CD4-positive, alpha-beta T cell treated with Interleukin-4 for 1 hour (primary cell): ENCODE results near the gene ATXN7L1.
"Not testable (repeated sequence)": the region's sequence is repeated elsewhere in the genome, so short reads cannot be mapped to it uniquely, and the experiment has no call there.

Source experiments
- DNase-seq, 2 donors: peaks; one replicate each; pipeline ENCODE4 v3.0.0-alpha.2; 2020 to 2022

The ATXN7L1 gene

GRCh38 chr7:105800442-105800841 is 76.0 kb downstream of the ATXN7L1 start:
- DNase-seq: no peak

DNA sequence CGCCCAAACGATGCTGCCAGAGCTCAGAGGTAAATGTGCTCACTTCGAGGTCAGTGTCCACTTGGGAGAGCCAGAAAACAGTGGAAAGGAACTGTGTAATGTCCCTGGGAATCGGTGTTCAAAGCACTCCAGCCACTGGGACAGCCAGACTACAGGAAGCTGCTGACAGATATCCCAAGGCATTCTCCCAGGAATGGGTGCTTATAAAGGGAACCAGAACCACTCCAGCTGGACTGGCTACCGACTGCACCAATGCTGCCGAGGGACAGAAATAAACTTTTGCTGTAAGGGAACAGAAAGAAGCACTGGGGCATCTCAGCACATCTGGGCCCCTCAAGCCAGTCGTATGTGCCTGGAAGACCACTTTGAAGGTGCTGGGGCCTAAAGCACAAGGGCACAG is 76.7 kb downstream of the ATXN7L1 start:
- no peak for DNase-seq

DNA sequence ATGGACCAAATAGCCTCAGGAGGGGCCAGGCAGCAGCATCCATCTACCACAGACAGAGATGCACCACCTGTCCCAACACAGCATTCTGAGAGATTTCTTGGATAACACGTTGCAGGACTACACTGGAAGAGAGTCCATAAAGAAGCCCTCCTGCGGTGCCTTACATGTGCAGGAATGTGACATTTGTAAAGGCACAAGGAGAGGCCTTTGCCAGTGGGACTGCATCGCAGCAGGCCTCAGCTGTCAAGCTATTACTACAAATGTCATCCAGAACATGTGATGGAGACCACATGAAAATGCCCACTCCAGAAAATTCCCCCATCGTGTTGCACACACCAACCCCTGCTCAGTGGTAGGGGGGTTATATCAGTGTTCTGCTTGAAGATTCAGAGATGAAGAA is 77.4 kb downstream of the ATXN7L1 start:
- no peak for DNase-seq

- no peak for DNase-seq
Measured at GRCh38 chr7:105797652-105798051, 78.7 kb downstream of the ATXN7L1 start.

- no peak for DNase-seq
Measured at GRCh38 chr7:105796365-105796764, 80.0 kb downstream of the ATXN7L1 start.

GRCh38 chr7:105794741-105795729 is 81.4 kb downstream of the ATXN7L1 start:
- no peak for DNase-seq

DNA sequence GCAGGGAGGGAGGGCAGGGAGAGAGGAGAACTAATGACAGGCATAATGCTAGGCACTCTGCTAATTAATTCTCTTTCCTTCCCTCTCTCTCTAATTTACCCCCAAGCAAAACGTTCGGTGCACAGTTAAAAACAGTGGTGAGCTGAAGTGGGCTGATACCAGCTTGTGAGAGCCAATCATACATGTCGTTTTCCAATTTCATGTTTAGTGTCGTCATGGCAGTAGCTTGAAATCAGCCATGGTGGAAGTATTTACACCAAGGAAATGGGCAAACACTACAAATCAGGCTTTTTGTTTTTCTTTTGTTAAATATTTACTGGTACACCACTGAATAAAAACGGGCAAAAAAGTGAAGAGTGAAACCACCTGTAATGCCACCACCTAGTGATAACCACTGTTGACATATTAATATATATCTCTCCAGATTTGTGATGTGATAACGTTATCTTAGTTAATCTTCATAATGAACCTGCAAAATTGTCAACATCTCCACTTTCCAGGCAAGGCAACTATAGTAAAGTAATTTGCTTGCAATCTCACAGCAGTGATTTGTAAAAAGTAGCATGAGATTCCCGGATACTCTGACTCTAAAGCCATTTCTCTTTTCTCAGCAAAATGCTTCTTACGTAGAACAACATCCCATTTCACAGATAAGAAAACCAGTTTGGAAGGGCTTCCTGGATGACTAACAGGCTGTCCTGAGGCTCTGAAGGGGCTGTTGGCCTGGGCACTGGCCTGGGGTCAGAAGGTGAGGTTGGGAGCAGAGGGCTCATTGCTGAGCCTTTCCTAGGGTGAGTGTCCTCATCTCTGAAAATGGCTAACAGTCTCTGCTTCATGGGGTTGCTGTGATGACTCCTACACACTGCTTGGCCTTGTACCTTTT is 83.7 kb downstream of the ATXN7L1 start:
- no peak for DNase-seq

DNA sequence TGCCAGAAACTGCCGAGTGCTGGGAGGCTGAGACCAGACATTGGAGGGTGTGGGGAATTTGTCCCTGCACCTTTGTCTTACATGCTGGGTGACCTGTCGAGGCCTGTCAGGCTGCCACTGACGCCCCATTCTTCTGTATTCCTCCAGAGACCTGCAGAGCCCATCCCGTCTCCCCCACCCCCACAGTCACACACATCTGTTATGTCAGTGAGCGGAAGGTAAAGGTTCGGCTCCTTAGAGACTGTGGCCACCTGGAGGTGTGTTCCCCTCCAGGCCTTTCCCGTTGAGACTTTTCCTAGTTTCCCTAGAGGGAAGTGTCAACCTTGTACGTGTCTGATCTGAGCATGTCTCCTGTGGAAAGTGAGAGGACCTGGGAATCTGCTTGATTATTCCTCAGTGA is 84.5 kb downstream of the ATXN7L1 start:
- no peak for DNase-seq

- DNase-seq: no peak
Measured at GRCh38 chr7:105790996-105791395, 85.4 kb downstream of the ATXN7L1 start.

- DNase-seq: not testable (repeated sequence)
Measured at GRCh38 chr7:105790452-105790851, 85.9 kb downstream of the ATXN7L1 start.

DNA sequence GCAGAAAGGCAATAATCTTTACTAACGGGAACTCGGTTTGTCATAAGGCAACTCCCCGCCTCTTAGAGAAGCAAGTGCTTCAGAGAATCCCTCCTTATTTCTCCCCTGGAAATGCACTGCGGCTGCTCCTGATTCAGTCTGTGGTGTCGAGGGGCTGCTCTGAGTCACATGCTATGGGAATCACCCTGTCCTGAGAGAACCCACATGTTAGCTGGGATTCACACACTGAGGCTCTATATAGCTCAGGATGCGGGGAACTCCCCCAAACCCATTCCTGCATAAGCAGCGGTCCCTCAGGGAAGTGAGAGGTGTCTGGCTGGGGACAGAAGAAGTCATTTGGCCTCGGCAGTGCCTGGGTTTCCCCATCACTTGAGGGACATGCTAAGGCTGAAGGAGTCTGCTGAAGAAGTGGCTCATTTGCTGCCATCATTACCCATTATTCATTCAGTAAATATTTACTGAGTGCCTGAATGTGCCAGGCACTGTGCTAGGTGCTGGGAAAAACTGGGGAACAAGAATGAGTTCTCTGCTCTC is 87.5 kb downstream of the ATXN7L1 start:
- no peak for DNase-seq

DNA sequence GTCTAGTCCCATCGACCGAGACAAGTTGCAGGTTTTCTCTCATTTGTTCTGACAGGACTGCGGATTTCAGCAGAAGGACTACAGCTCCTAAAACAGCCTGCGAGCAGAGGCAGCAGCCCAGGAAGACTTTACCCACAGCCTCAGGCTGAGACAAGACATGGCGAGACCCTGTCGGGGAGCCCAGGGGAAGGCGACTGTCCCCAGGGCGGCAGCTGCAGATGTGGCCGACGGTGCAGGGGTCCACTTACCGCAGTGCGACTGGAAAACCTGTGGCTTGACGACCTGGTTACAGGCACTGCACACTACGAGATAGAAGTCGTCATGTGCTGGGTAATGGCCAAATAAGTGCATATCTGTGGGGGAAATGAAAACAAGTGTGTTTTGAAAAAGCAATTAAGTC is 88.0 kb downstream of the ATXN7L1 start:
- no peak for DNase-seq

DNA sequence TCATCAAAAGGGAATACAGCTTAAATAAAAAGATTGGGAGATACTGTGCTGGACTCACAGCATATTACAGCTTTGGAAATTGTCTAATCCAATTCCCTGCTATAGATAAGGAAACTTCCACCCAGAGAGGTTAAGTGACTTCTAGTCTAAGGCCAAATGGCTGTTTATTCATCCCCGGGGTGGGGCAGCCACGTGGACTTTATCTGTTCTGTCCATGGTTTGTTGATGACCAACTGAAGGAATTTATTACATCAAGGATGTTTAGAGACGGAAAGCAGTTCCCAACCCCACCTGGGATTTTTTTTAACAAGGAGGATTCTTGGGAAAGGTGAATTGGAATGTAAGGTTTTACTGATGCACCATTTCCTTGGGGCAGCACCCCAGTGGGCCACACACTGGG is 88.6 kb downstream of the ATXN7L1 start:
- DNase-seq: no peak

DNA sequence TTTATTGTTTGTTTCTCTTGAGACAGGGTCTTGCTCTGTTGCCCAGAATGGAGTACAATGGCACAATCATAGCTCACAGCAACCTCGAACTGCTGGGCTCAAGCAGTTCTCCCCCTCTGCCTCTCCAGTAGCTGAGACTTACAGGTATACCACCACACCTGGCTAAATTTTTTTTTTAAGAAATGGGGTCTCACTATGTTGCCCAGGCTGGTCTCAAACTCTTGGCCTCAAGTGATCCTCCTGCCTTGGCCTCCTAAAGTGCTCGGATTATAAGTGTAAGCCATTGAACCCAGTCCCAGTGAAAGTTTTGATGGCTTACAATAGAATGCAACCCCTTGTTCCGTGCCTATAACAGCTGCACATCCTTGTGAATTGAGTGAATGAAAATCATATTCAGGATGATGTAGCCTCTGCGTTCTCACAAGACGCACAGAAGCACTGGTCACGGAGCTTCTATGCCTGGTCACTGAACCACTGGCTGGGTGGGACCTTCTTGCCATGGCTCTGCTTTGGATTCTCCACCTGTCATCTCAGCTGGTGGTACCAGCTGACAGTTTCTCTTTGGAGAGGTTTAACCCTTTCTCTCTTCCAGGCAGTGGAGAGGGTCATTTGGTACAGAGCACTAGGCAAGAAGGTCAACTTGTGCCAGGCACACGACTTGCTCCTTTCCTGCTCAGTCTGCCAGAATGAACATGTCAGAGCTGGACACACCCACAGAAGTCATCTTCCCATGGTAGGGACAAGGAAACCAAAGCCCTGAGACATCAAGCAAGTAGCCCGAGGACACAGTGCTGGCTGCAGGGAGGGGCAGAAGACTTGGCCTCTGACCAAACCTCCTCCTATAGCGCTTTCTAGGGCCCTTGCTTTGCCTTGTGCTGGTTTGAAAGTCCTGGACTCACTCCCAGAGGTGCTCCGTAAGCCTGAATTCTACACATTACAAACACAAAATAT is 89.6 kb downstream of the ATXN7L1 start:
- no peak for DNase-seq

DNA sequence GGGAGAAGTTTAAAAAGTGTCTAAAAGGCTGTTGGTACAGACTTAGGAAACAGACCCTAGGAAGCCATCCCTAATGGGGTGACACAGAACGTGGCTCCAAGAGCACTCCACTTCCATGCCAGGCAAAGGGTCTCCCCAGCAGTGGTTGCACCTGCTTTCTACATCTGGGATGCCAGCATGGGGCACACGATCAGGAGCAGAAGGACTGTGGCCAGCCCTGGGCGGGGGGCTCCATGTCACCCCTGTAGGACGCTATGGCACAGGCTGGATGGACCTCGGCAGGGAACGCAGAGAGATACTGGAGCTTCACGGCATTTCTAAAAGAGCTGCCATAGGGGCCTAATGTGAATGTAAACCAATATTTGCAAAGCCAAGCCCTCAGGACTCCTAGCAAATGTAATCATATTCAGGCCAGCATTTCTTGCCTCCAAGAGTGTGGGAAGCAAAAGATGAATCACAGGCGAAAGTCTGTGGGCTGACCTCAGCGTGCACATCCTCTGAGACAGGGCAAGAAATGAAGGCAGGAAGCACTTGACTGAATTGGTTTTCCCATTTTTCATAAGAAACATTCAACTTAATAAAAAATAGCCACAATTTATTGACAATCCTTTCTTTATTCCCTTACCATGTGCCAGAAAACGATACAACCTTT is 93.9 kb downstream of the ATXN7L1 start:
- no peak for DNase-seq

GRCh38 chr7:105779856-105780780 is 96.3 kb downstream of the ATXN7L1 start:
- no peak for DNase-seq

DNA sequence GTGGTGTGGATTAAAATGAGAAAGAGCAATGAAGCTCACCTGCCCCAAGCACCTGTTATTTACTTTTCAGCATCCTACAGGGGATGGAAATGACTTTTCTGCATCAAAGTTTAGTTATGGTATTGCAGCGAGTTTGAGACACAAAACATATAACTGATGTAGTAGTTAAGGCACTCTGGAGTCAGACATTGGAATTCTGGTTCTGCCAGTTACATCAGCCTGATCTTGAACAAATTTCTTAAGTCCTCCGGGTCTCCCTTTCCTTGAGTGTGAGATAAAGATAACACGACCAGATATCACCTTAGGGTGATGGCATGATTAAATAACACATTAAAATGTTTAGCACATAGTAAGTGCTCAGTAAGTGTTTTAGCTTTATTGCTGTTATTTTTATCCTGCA is 97.4 kb downstream of the ATXN7L1 start:
- DNase-seq: no peak

GRCh38 chr7:105776986-105777910 is 99.2 kb downstream of the ATXN7L1 start:
- no peak for DNase-seq

DNA sequence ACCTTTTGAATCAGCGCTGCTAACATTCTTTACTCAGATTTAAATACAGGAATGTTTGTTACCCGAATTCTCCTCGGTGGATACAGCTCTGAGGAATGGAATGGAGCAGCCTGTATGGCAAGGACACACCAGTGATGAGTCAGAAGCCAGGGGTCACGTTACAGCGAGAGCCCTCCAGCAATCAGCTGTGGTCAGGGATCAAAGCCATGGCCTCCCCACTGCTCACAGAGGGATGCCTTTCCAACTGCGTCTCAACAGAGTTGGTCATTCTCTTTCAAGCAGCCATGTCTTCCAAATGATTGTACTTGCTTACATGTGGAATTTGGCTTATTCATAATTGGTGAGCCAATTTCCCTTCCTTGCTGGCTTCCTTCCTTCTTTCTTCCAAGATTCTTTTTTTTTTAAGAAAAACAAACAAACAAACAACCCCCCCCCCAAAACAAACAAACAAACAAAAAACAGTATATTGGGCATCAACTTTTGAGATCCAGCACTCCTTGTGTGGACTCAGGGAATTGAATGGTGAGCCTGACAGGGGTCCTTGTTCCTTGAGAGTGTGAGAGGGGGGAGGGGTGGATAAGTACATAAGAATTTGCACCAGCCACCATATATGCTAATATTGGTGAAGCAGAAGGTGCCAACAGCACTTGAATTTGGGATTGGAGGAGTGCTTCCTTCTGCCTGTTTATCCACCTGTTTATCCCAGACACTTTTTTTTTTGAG is 100.2 kb downstream of the ATXN7L1 start:
- DNase-seq: no peak
